Ishikawa (cell line): ENCODE data around the gene ERP44.

Experiments
- CEBPB ChIP-seq: IDR thresholded peaks from 2 replicates; pipeline ENCODE4 v1.6.1; 2012
- CREB1 ChIP-seq: IDR thresholded peaks from 2 replicates; pipeline ENCODE4 v1.6.1; 2012; ENCODE audit warnings: low read depth
- EGR1 ChIP-seq: IDR thresholded peaks from 2 replicates; pipeline ENCODE4 v1.6.1; 2012
- EP300 ChIP-seq: IDR thresholded peaks from 2 replicates; pipeline ENCODE4 v1.6.1; 2012; ENCODE audit warnings: borderline replicate concordance
- FOXM1 ChIP-seq: IDR thresholded peaks from 2 replicates; pipeline ENCODE4 v1.6.1; 2012; ENCODE audit warnings: low read depth, borderline replicate concordance
- MAX ChIP-seq: IDR thresholded peaks from 2 replicates; pipeline ENCODE4 v1.6.1; 2012
- NFIC ChIP-seq: IDR thresholded peaks from 2 replicates; pipeline ENCODE4 v1.6.1; 2012
- RAD21 ChIP-seq: IDR thresholded peaks from 2 replicates; pipeline ENCODE4 v1.6.1; 2012; ENCODE audit warnings: low read depth
- REST ChIP-seq: IDR thresholded peaks from 2 replicates; pipeline ENCODE4 v1.6.1; 2012; ENCODE audit warnings: low read depth, mild to moderate bottlenecking
- TAF1 ChIP-seq: IDR thresholded peaks from 2 replicates; pipeline ENCODE4 v1.6.1; 2012; ENCODE audit warnings: low read depth, mild to moderate bottlenecking
- TCF12 ChIP-seq: IDR thresholded peaks from 2 replicates; pipeline ENCODE4 v1.6.1; 2012; ENCODE audit warnings: low read depth
- TEAD4 ChIP-seq: IDR thresholded peaks from 2 replicates; pipeline ENCODE4 v1.6.1; 2012
- USF1 ChIP-seq: IDR thresholded peaks from 2 replicates; pipeline ENCODE4 v1.6.1; 2012
- YY1 ChIP-seq: IDR thresholded peaks from 2 replicates; pipeline ENCODE4 v1.6.1; 2012; ENCODE audit warnings: low read depth
- ZBTB7A ChIP-seq: IDR thresholded peaks from 2 replicates; pipeline ENCODE4 v1.6.1; 2012; ENCODE audit warnings: low read depth

The ERP44 gene

GRCh38 chr9:99986642-99987041 is 112.2 kb downstream of the ERP44 start:
- TF ChIP-seq TEAD4 = no peak
- no peak for TF ChIP-seq RAD21
- TF ChIP-seq FOXM1 = no peak
- TF ChIP-seq USF1 = no peak
- no peak for TF ChIP-seq MAX
- TF ChIP-seq TAF1 = no peak
- TF ChIP-seq REST = no peak
- TF ChIP-seq TCF12 = no peak
- TF ChIP-seq EP300 = no peak
- TF ChIP-seq YY1 = no peak
- no peak for TF ChIP-seq CREB1
- no peak for TF ChIP-seq NFIC
- TF ChIP-seq CEBPB = no peak
- TF ChIP-seq ZBTB7A = no peak
- TF ChIP-seq EGR1 = no peak

- TF ChIP-seq MAX (no peak), YY1 (no peak), EP300 (no peak), CEBPB (no peak), USF1 (no peak), REST (no peak), TAF1 (no peak), ZBTB7A (no peak), TEAD4 (no peak), TCF12 (no peak), FOXM1 (no peak), CREB1 (no peak), EGR1 (no peak), NFIC (no peak), RAD21 (no peak)
Measured at GRCh38 chr9:99980598-99980997, 118.2 kb downstream of the ERP44 start.

- TF ChIP-seq YY1 (no peak), MAX (no peak), TEAD4 (no peak), RAD21 (no peak), REST (no peak), EP300 (no peak), CREB1 (no peak), EGR1 (no peak), TAF1 (no peak), CEBPB (no peak), NFIC (no peak), FOXM1 (no peak), USF1 (no peak)
Measured at GRCh38 chr9:99978221-99978620, 120.6 kb downstream of the ERP44 start.
